Sigmoid colon (tissue), 4 donors: ENCODE measurements around the gene TUBGCP2.

Experiments
- CTCF ChIP-seq, 4 experiments: fragments of 450-650 bp in 3 of 4; fragments of 200-600 bp in 1 of 4; IDR thresholded peaks; one replicate each; pipeline ENCODE4 v1.5.1; 2016 to 2019; ENCODE audit warnings: antibody characterized with exemption in 4 of 4, mild to moderate bottlenecking in 3 of 4, moderate library complexity in 2 of 4
- EP300 ChIP-seq, 4 donors: sonication (generic); formaldehyde crosslinking; IDR thresholded peaks; one replicate each; pipeline ENCODE4 v1.6.1; 2017; ENCODE audit warnings: antibody characterized with exemption in 4 of 4
- POLR2AphosphoS5 ChIP-seq, 4 donors: sonication (generic); formaldehyde crosslinking; IDR thresholded peaks; one replicate each; pipeline ENCODE4 v1.6.1; 2017; ENCODE audit warnings: antibody characterized with exemption in 4 of 4

- TF ChIP-seq EP300 (IDR thresholded peaks at IDR 0.05), result no peak
- TF ChIP-seq CTCF (IDR thresholded peaks at IDR 0.05), result no peak
- no peak for TF ChIP-seq POLR2AphosphoS5 (IDR thresholded peaks at IDR 0.05)
Observed at GRCh38 chr10:133274751-133275683, 33.7 kb downstream of the TUBGCP2 start.
